SK-N-SH (cell line): ENCODE results near the gene FDXACB1. TPM values are rescaled to one million over a fixed set of nuclear protein-coding genes. Genes with fewer than 3 reads are reported as not detected.

Experiments
- CTCF ChIA-PET: fragments of 300-600, 350-600 bp; formaldehyde crosslinking; extraction: SDS; loops from one replicate; lab custom pipeline; 2021; lab: Yijun Ruan, JAX
- POLR2A ChIA-PET: fragments of 350-600 bp; sonication (Branson Sonifier 250); formaldehyde crosslinking; extraction: SDS; loops from one replicate; lab custom pipeline; 2020; ENCODE audit warnings: antibody characterized with exemption, inconsistent platforms; lab: Yijun Ruan, JAX
- DNase-seq: peaks from one replicate; pipeline ENCODE4 v3.0.0; 2012
- H2AFZ ChIP-seq: fragments of 200-600 bp; sonication (generic); 2 replicates; pipeline ENCODE4 v1.8.1; 2016; ENCODE audit warnings: antibody characterized with exemption, mild to moderate bottlenecking, low read depth
- H3F3A ChIP-seq: fragments of 200-600 bp; sonication (generic); replicated peaks from 2 replicates; pipeline ENCODE3; 2016; ENCODE audit warnings: antibody characterized with exemption, mild to moderate bottlenecking; ENCODE audit not compliant: insufficient read depth
- H3K27ac ChIP-seq, 2 experiments: fragments of 200-500 bp in 1 of 2; fragments of 200-600 bp in 1 of 2; sonication (Bioruptor generic) in 1 of 2; sonication (generic), shearing (Covaris generic) in 1 of 2; 2 replicates each; pipeline versions ENCODE4 v1.5.1 to v1.6.1; 2014 to 2016; ENCODE audit warnings: low read depth in 2 of 2, inconsistent platforms in 1 of 2, low read length in 1 of 2, mild to moderate bottlenecking in 1 of 2, mixed read lengths in 1 of 2
- H3K27me3 ChIP-seq: fragments of 200-600 bp; sonication (generic), shearing (Covaris generic); 2 replicates; pipeline ENCODE4 v1.6.1; 2016; ENCODE audit warnings: mixed run types; ENCODE audit not compliant: insufficient read depth
- H3K36me3 ChIP-seq, 2 experiments: fragments of 200-500 bp in 1 of 2; fragments of 200-600 bp in 1 of 2; sonication (Bioruptor generic) in 1 of 2; sonication (generic) in 1 of 2; replicated peaks in 1 of 2; 2 replicates each; pipeline versions ENCODE3 to v1.5.1; 2014 to 2016; ENCODE audit warnings: low read length in 1 of 2, mild to moderate bottlenecking in 1 of 2; ENCODE audit not compliant: insufficient read depth in 2 of 2, control insufficient read depth in 1 of 2
- H3K4me1 ChIP-seq, 2 experiments: fragments of 200-500 bp in 1 of 2; fragments of 200-600 bp in 1 of 2; sonication (Bioruptor generic) in 1 of 2; sonication (generic), shearing (Covaris generic) in 1 of 2; 2 replicates each; pipeline versions ENCODE4 v1.5.1 to v1.6.1; 2014 to 2016; ENCODE audit warnings: low read depth in 1 of 2, low read length in 1 of 2, mixed run types in 1 of 2; ENCODE audit not compliant: insufficient read depth in 2 of 2, control insufficient read depth in 1 of 2
- H3K4me2 ChIP-seq: fragments of 200-600 bp; sonication (generic), shearing (Covaris generic); 2 replicates; pipeline ENCODE4 v1.6.1; 2017; ENCODE audit warnings: mixed run types
- H3K4me3 ChIP-seq, 2 experiments: fragments of 200-500 bp in 1 of 2; fragments of 200-600 bp in 1 of 2; sonication (Bioruptor generic) in 1 of 2; sonication (generic), shearing (Covaris generic) in 1 of 2; 2 replicates each; pipeline versions ENCODE4 v1.5.1 to v1.8.1; 2014 to 2016; ENCODE audit warnings: low read depth in 2 of 2, inconsistent platforms in 1 of 2, low read length in 1 of 2, mild to moderate bottlenecking in 1 of 2, mixed read lengths in 1 of 2, moderate library complexity in 1 of 2
- H3K79me2 ChIP-seq: fragments of 200-600 bp; sonication (generic); 2 replicates; pipeline ENCODE4 v1.8.1; 2017; ENCODE audit warnings: mild to moderate bottlenecking; ENCODE audit not compliant: insufficient read depth
- H3K9ac ChIP-seq: fragments of 200-600 bp; sonication (generic); 2 replicates; pipeline ENCODE4 v1.6.1; 2017; ENCODE audit warnings: mixed run types
- H3K9me2 ChIP-seq: fragments of 200-600 bp; sonication (generic); 2 replicates; pipeline ENCODE4 v1.6.1; 2017; ENCODE audit warnings: mixed run types
- H3K9me3 ChIP-seq: fragments of 200-600 bp; sonication (generic); 2 replicates; pipeline ENCODE4 v1.6.1; 2017; ENCODE audit warnings: mixed run types, mild to moderate bottlenecking, moderate library complexity
- H4K20me1 ChIP-seq: fragments of 200-600 bp; sonication (generic); 2 replicates; pipeline ENCODE4 v1.6.1; 2017; ENCODE audit warnings: mild to moderate bottlenecking, mixed run types; ENCODE audit not compliant: insufficient read depth
- FOXM1 ChIP-seq: IDR thresholded peaks from 2 replicates; pipeline ENCODE4 v1.4.0; 2012; ENCODE audit warnings: low read depth, mild to moderate bottlenecking
- IRF3 ChIP-seq: fragments of 150-350 bp; IDR thresholded peaks from 2 replicates; pipeline ENCODE4 v1.6.1; 2016; ENCODE audit warnings: mild to moderate bottlenecking, low read depth, low read length
- MAX ChIP-seq: IDR thresholded peaks from 2 replicates; pipeline ENCODE4 v1.4.0; 2012; ENCODE audit warnings: low read depth
- REST ChIP-seq: IDR thresholded peaks from 2 replicates; pipeline ENCODE4 v1.6.1; 2012; ENCODE audit warnings: mild to moderate bottlenecking, low read depth, low read length, moderate library complexity
- SMC3 ChIP-seq: IDR thresholded peaks from 2 replicates; pipeline ENCODE4 v1.6.1; 2012; ENCODE audit warnings: low read depth, low read length, improper control_type of control experiment
- WGBS: methylation state at CpG from one replicate; pipeline ENCODE4 v1.1.6; 2017; ENCODE audit warnings: low lambda C conversion rate; 5-methylcytosine and 5-hydroxymethylcytosine counted together
- polyA plus RNA-seq, 3 experiments: library from polyadenylated mRNA; depleted of rRNA; stranded (reverse); fragments of >200 nt; gene quantifications; 2 replicates each; pipeline ENCODE4 v1.2.3, GENCODE V29; 2012
- TF ChIP-seq, protein P1 (sequence below): IDR thresholded peaks from 2 replicates; pipeline ENCODE4 v1.4.0; 2012; ENCODE audit warnings: low read depth, borderline replicate concordance
- TF ChIP-seq, protein P2 (sequence below): fragments of 150-350 bp; IDR thresholded peaks from 2 replicates; pipeline ENCODE4 v1.6.1; 2017; ENCODE audit warnings: antibody characterized with exemption, low read length, low read depth, borderline replicate concordance

The FDXACB1 gene
- polyA plus RNA-seq, 1 of the 3 experiments (the other 2 are of a cell fraction), result 2.8 TPM

DNA sequence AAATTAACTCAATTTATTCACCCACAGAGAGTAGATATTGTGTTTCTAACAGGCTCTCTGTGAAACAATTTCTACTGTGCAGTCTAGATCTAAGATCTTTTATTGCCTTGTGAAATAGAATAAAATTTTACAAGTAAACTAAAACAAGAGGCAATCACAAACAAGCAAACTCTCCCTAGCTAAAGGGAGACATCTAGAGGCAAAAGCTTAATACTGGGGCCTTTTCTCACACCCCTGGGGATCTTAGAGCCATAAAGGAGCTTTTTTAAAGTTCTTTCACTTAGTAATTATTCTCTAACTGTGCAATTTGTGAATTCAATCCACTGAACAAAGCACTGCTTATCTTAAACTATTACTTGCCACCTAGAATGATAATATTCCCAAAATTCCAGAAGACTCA, 27.3 kb downstream of the FDXACB1 start (continued):
- TF ChIP-seq, protein P1, sequence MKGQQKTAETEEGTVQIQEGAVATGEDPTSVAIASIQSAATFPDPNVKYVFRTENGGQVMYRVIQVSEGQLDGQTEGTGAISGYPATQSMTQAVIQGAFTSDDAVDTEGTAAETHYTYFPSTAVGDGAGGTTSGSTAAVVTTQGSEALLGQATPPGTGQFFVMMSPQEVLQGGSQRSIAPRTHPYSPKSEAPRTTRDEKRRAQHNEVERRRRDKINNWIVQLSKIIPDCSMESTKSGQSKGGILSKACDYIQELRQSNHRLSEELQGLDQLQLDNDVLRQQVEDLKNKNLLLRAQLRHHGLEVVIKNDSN, result no peak
- TF ChIP-seq SMC3, result peak; percentile 32
- TF ChIP-seq, all 33 proteins: peak for 3

DNA sequence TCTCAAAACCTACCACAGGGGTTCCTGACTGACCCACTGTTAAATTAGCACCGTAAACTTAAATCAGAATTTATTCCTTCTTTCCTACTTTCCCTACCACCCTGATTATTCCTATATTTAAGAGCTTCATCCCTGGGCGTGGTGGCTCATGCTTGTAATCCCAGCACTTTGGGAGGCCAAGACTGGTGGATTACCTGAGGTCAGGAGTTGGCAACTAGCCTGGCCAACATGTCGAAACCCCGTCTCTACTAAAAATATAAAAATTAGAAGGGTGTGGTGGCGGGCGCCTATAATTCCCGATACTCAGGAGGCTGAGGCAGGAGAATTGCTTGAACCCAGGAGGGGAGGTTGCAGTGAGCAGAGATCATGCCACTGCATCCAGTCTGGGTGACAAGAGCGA, 27.9 kb downstream of the FDXACB1 start:
- no peaks in the 10 kb centered on the region for H4K20me1 ChIP-seq
- WGBS, result 94% methylated on average over 8 of the region's 8 CpGs
- peaks cover 27% of the 10 kb centered on the region for H3F3A ChIP-seq
- H3K36me3 ChIP-seq, result peaks cover 23 to 32% of the 10 kb centered on the region in 2 experiments
- ChIA-PET POLR2A (no interaction called here), CTCF (interaction anchor here (1.0 to 2.7 kb wide), 5 partner anchors 9 to 396 kb away, joined by 3 to 9 read pairs (median 4); no protein-coding TSS in a partner anchor)
- no peak overlapping the region for H3K4me3 ChIP-seq
- H3K9me2 ChIP-seq, result no peaks in the 10 kb centered on the region
- no peak overlapping the region for H3K9ac ChIP-seq
- peaks cover 6 to 18% of the 10 kb centered on the region in 2 experiments for H3K4me1 ChIP-seq
- H3K9me3 ChIP-seq, result no peaks in the 10 kb centered on the region
- TF ChIP-seq REST (no peak), IRF3 (no peak), FOXM1 (no peak), MAX (no peak), SMC3 (no peak)
- TF ChIP-seq, protein P2, sequence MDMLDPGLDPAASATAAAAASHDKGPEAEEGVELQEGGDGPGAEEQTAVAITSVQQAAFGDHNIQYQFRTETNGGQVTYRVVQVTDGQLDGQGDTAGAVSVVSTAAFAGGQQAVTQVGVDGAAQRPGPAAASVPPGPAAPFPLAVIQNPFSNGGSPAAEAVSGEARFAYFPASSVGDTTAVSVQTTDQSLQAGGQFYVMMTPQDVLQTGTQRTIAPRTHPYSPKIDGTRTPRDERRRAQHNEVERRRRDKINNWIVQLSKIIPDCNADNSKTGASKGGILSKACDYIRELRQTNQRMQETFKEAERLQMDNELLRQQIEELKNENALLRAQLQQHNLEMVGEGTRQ, result no peak
- no peak overlapping the region for H2AFZ ChIP-seq
- H3K79me2 ChIP-seq, result no peaks in the 10 kb centered on the region
- DNase-seq, result no peak
- no peaks in the 10 kb centered on the region for H3K27me3 ChIP-seq
- H3K27ac ChIP-seq, result no peak overlapping the region
- no peak overlapping the region for H3K4me2 ChIP-seq
